GM19035 (cell line): Measurements from ENCODE around the gene INSYN2B.
"Not testable (repeated sequence)": the region's sequence is repeated elsewhere in the genome, so short reads cannot be mapped to it uniquely, and the experiment has no call there.

Experiments
- ATAC-seq: cut with Tn5 transposase; IDR thresholded peaks from one replicate; pipeline ENCODE4 v1.9.1; 2021; ENCODE audit not compliant: unreplicated experiment

Gene INSYN2B

DNA sequence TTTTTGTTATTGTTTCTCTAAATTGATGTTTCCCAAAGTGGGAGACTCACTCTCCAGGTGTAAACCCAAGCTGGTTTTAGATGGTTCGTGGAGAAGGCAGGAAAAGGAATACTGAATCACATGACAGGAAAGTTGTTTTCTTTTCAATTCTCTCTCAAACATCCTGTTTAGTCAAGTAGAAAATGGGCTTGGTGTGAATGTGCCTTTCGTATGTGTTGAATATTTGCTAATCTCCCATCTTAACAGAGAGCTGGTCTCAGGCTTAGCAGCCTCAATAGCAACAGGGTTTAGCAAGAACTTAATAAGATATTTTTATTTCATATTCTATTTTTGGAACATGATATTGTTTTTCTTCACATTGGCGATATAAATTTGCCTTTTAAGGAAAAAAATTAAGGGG is 119.7 kb downstream of the INSYN2B start:
- ATAC-seq: no peak

DNA sequence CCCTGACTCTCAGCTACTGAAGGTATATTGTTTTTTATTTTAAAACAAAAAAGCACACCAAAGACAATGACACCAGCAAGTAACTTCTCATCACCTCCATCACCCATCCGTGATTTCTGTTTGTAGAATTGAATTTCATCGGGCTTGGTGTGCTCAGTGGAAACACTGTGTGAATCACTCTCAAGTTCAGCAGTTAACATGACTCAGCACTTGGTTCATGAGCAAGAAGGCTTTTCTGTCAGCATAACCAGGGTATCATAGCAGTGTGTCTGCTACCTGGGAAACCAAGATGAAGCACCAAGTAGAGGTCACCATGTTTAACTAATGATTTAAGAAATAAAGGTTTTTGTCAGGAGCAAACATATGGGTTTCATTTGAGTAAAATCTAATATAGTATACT is 123.7 kb downstream of the INSYN2B start:
- ATAC-seq: no peak

DNA sequence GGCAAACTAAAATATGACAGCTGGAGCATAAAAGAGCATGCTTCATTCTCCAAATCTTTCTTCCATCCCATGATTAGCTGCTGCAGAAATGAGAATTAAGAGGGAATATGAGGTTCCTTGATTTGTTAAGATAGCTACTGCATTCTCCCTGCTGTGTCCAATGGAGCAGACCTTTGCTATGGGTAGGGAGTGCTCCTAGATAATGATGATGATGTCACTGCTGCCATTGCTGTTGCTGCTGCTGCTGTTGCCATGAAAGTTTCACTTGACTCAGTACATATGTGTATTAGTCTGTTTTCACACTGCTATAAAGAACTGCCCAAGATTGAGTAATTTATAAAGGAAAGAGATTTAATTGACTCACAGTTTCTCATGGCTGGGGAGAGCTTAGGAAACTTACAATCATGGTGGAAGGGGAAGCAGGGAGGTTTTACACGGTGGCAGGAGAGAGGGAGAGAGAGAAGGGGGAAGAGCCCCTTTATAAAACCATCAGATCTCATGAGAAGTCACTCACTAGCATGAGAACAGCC is 128.9 kb downstream of the INSYN2B start:
- no peak for ATAC-seq

DNA sequence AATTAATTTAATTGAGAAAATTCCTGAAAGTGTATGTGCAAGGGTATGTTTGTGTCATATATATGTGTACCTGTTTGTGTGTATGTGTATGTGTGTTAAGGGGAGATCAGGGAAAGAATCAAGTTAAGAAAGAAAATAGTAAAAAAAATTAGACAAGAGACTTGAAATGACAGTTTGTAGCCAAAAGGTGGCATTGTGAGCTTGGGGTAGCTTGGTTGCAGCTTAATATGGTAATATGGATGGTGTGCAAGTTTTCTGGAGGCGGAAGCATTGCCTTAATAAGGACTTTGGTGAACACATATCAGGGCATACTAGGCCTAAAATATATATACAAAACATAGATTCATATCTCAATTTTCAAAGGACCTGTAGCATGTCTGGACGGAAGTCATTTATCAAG is 129.9 kb downstream of the INSYN2B start:
- no peak for ATAC-seq

DNA sequence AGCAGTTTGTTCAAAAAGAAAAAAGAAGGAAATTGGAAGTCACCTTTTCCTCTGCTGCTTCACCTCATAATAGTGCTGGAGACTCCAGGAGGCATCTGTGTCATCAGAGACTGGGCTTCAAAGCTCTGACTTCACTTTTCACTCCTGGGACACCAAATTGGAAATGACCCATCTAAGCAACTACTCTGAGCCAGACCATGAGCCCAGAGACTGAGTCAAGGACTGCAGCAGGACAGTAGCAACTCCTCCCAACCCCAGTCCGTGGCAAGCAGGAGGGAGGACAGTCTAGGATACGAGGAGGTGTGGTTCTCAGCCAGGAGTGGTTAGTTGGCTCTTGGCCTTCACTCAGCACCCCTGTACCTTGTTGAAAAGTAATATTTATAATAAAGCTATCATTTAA is 131.5 kb downstream of the INSYN2B start:
- no peak for ATAC-seq

DNA sequence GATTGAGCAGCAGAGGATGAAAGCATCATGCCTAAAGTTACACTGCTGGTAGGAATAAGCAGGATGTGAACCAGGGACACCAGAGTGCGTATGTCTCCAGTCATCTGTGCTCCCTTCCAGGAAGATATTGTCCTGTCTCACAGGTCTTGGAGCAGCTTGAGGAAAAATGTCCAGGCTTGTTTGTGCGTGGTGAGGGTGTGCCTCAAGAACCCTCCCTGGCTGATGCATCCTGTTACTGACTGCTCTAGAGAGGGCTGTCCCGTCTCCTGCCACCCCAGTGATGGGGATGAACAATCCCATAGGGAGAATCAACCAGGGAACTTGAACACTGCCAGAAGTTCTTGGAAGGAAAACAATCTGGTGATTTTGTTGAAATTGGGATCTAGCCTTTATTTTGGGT is 132.0 kb downstream of the INSYN2B start:
- no peak for ATAC-seq

DNA sequence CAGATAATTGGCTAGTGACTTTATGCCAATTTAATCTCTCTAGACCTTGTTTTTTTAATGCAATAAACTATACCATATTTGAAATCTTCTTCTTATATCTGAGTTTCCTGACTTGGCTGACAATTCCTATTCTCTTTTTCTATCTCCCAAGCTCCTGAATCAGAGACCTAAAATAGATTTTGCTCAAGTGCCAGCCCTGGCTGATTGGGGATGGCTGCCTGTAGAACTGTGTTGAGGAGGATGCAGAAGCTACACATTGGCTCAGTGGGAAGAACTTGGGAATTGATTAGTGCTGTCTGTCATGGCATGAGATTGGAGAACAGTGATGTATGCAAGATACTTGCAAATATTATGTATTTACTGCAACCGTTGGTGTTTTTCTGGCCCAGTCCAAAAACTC is 132.8 kb downstream of the INSYN2B start:
- ATAC-seq: no peak

DNA sequence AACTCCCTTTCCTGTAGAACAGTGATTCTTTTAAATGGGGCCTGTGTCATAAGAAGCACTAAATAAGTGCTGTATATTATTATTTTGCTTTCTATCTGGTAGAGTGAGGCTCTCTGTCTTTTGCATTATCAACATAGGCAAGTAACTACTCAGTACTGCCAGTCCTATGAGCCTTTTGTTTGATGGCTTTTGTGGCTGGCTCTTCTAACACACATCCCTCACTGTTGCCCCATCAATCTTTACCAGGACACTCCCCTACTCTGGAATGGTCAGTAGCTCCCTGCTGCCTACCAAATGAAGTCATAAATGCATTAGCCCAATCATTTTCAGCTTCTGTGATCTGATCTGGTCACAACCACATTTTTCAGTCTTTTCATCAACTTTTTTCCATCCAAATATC is 137.6 kb downstream of the INSYN2B start:
- ATAC-seq: no peak

DNA sequence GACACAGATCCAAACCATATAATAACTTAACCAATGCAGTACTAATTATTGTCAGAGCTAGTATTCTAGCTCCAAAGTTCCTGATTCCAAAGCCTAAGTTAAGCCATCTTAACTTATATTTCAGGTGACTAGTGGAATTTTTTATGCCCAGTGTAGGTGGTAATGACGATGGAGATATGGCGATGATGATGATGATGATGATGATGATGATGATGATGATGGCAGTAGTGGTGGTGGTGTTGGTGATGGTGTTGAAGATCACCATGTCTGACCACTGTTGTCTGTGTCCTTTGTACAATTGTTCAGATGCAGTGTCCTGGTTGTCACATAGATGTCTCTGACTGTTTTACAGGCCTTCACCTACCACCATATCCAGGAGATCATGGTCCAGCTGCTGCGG is 139.9 kb downstream of the INSYN2B start:
- ATAC-seq: no peak

DNA sequence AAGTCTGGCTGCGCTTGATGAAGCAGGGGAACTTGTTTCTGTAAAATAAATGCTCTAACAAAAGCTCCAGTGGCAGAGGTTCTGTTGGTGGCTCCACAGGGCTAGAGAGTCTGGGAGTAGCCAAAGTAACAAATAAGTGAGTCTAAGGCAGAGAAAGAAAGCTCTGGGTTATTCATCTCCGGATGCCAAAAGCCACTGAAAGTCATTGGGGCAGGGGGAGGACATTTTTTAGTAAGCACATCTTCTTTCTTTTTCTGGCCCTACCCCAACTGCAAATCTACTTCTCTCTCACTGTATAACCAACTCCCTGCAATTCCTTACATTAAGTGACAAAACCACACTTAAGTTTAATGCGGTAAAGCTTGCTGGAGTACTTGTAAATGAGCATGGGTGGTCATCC is 141.6 kb downstream of the INSYN2B start:
- peak; percentile 87 for ATAC-seq

DNA sequence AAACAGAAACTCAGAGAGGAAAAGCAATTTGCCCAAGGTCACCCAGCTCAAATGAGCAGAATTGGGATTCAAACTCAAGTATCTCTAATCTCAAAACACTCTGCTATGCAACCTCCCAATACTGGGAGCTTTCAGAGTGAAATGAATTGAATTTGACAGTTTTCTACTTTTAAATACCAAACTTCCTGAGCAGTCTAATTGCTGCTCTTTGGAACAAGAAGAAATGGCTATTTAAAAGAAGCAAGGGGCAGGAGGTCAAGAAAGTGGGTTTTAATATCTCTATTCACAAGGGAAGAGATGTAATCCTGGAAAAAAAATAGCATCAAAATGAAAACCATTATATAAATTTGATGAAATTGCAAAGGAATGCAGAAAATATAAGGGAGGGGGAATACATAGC is 142.6 kb downstream of the INSYN2B start:
- ATAC-seq: no peak

DNA sequence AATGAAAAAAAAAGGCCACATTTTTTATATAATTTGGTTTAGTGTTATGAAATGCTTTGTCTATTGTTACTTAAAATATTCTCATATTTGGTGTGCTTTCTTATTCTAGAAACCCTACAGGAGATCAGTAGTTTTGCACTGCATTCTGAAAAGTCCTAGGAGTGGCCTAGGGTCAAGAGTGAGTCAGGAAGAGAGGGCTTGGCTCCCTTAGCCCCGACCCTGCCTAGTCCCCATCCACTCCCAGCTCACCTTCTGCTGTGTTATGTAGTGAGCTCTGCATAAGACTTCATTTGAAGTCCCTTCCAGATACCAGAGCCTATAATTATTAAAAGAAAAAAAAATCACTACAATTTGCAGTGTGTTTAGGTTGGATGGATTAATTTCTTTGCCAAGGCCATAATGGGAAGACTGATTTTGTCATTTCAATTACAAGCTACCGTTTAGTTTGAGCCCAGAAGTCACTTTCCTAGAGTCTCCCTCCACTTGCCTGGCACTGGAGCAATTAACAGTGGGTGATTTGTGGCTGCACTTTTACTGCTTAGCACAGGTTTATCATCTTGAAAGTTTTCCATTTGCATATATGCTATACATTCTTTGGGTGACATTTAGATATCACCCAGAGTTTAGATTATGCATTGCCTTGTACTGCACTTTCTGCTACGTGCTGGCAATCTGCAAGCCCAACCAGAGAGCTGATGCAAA is 143.3 kb downstream of the INSYN2B start:
- ATAC-seq: no peak

DNA sequence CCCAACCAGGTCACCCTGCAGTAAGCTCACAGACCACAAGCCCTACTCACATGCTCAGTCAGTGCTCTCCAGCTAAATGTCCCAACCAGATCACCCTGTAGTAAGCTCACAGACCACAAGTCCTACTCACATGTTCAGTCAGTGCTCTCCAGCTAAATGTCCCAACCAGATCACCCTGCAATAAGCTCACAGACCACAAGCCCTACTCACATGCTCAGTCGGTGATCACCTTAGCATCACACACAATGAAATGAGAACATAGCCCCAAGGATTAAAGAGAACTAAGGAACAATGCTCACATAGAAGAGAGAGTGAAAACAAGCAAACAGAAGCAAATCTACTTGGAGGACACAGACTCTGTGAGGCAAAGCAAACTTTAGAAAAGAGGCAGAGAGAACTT is 145.8 kb downstream of the INSYN2B start:
- not testable (repeated sequence) for ATAC-seq

DNA sequence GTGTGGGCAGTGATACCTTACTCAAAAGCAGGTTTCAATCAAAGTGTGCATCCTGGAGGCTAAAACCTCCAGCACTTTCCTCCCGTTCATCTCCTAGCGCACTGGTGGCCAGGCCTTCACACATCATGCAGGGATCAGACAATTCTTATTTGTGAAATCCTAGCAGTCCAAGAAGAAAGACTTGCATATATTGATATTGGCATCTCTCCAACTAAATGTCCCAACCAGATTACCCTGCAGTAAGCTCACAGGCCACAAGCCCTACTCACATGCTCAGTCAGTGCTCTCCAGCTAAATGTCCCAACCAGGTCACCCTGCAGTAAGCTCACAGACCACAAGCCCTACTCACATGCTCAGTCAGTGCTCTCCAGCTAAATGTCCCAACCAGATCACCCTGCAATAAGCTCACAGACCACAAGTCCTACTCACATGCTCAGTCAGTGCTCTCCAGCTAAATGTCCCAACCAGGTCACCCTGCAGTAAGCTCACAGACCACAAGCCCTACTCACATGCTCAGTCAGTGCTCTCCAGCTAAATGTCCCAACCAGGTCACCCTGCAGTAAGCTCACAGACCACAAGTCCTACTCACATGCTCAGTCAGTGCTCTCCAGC is 146.5 kb downstream of the INSYN2B start:
- ATAC-seq: not testable (repeated sequence)

DNA sequence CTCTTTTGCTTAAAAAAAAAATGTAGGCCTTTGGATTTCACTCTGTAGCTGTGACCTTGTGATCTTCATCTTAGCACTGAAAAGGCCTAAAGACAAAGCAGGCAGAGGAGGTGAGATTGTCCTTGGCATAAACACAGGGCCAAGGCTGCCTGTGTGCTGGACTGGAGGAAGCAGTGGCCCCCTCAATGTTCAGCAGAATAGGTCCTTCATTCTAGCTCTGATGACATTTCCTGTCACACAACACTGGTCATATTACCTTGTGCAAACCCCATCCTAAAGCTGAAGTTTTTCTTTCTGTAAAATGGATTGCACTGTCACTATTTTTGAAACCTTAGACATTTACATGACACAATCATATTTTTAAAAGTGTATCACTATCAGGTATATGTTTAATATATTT is 147.4 kb downstream of the INSYN2B start:
- no peak for ATAC-seq

DNA sequence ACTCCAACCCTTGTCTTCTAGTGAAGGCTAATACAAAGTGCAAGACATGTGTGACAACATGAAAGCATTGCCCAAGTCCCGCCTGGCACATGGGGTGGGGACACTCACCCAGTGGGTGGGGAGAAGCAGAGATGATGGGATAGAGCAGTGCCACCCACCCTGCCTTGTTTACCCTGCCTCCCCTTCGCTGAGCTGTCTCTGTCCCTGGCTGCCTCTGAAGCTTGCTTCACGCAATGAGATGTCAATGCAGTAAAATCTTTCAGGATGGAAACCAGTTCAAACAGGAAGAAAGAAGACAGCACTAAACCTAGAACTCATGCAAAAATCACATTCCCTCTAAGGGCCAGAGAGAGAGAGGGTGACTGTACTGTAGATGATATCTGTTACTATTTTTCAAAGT is 148.0 kb downstream of the INSYN2B start:
- no peak for ATAC-seq

DNA sequence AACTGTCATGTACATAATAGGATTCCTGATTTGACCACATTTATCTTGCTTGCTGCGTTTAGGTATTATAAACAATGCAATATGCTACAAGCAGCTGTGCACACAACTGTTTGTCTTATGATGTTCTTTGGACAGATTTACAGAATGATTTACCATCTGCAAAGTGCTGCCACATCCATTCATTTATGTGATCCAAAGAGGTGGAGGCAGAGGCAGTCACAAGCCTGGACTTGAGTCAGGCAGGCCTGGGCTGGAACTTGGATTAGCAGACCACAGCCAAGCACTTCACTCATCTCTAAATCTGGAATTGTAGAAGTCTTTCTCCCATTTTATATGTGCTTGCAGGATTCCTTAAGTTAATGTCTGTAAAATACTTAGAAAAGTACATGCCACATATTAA is 149.0 kb downstream of the INSYN2B start:
- ATAC-seq: no peak

DNA sequence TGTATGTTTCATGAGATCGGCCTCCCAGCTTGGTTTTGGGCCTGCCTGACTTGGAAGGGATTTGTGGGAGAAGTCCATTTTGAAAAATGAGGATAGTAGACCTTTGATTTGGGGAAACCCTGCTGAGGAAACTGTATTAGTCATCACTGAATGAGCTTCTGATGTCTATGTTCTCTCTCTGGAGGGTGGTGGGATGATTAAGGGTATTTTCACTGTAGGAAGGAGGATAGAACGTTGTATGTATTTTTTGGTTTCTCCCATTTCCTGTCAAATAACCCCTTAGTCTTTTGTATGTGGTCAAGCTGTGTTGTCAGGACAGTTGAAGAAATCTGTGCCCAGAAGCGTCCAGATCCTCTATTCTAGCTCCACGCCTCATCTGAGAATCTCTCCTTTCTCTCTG is 151.9 kb downstream of the INSYN2B start:
- ATAC-seq: peak; percentile 47

DNA sequence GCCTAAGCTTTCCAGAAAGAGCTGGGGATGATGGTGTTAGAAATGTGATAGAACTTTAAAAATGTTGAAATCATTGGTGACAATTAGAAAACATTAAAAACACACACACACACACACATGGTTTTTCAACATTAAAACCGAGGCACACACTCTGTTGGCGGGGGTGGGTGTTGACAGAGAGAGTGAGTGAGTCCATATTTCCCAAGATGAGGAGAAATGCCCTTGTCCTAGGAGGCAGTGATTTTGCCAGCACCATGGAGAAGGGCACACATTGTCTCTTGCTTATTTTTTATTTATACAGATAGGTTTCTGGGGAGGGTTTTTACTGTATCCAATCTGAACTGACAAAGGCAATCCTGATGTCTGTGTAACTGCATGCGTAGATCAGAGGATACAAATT is 152.5 kb downstream of the INSYN2B start:
- ATAC-seq: no peak

DNA sequence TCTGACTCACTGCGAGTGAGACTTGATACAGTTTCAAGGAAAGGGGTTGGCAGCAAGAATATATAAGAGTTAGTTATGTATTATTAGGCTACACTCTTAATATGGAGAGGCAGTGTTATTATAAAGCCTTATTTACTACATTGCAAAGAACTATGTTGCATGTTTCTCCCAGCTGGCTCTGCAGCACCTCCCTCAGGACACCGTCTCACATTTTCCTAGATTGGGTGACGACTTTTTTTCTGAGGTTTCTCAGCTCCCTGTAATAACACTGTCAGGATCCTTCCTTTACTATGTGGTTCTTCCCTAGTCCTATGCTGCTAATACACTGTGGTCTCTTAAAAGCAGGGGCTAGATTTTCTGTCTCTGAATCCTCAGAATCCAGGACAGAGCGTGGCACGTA is 153.7 kb downstream of the INSYN2B start:
- no peak for ATAC-seq

DNA sequence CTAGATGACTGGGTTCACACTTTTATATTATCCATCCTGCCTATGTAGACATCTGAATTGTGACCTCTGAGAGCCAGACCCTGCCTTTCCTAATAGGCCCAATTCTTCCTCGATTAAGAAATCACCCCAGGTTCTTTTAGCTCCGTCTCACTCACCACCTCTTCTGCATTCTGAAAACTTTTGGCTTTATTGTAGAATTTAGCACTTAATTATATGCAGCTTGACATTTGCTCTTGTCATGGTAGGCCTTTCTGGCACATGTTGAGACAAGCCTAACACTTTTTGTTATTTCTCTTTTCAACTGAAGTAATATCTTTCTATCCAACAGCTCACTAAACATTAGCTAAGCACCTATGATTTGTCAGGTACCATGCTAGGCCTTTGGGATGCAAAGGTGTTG is 163.3 kb downstream of the INSYN2B start:
- no peak for ATAC-seq

DNA sequence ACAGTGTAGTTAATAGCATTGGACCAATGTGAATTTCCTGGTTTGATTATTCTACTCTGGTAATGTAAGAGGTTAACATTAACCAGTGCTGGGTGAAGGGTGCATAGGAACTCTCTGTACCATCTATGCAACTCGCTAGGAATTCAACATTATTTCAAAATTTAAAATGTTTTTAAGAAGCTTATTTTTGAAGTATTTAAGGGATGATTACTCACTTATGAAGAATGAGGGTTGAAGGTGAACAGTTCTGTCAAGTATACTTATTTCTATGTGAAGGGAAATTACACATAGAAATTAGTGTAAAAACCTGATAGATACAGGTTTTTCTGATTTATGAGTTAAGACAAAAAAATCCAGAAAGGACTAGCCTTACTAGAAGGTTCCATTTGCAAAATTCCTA is 165.8 kb downstream of the INSYN2B start:
- no peak for ATAC-seq
